Chondrocyte (in vitro differentiated cells): Measurements from ENCODE around the gene CUZD1. TPM values are rescaled to one million over a fixed set of nuclear protein-coding genes. Genes with fewer than 3 reads are reported as not detected.

ENCODE experiments used
- DNase-seq: peaks from one replicate; pipeline ENCODE4 v3.0.0; 2021; ENCODE audit warnings: mixed read lengths, low spot score
- H3K27ac Mint-ChIP-seq: one replicate; pipeline ENCODE4 v1.8.0; 2021; ENCODE audit warnings: mild to moderate bottlenecking, moderate library complexity, mixed read lengths; ENCODE audit not compliant: unreplicated experiment
- H3K27me3 Mint-ChIP-seq: 2 replicates; pipeline ENCODE4 v1.8.0; 2021; ENCODE audit warnings: low read depth, mixed read lengths
- H3K36me3 Mint-ChIP-seq: 2 replicates; pipeline ENCODE4 v1.8.0; 2021; ENCODE audit warnings: low read depth, mixed read lengths
- H3K4me1 Mint-ChIP-seq: 2 replicates; pipeline ENCODE4 v1.8.0; 2021; ENCODE audit warnings: low read depth, mild to moderate bottlenecking, mixed read lengths
- H3K4me3 Mint-ChIP-seq: one replicate; pipeline ENCODE4 v1.8.0; 2021; ENCODE audit warnings: mild to moderate bottlenecking, moderate library complexity, mixed read lengths; ENCODE audit not compliant: unreplicated experiment
- H3K9me3 Mint-ChIP-seq: 2 replicates; pipeline ENCODE4 v1.8.0; 2021; ENCODE audit warnings: low read depth, mixed read lengths
- CTCF ChIP-seq: fragments of 200-600 bp; sonication (generic); IDR thresholded peaks from 2 replicates; pipeline ENCODE4 v1.5.0; 2021; ENCODE audit warnings: antibody characterized with exemption, mild to moderate bottlenecking, moderate library complexity
- total RNA-seq: library from RNA; stranded (reverse); gene quantifications from 3 replicates; pipeline ENCODE4 v1.2.1, GENCODE V29; 2021

The CUZD1 gene
- total RNA-seq, 1 donor from 2014 or later = not detected

GRCh38 chr10:122830965-122831353 is 14.7 kb downstream of the CUZD1 start:
- DNase-seq = no peak

GRCh38 chr10:122830273-122830964 is 15.2 kb downstream of the CUZD1 start:
- H3K36me3 Mint-ChIP-seq = no peaks in the 10 kb centered on the region
- H3K9me3 Mint-ChIP-seq = no peaks in the 10 kb centered on the region
- H3K27ac Mint-ChIP-seq = no peak overlapping the region
- H3K27me3 Mint-ChIP-seq = peaks cover 32% of the 10 kb centered on the region
- TF ChIP-seq CTCF = no peak
- DNase-seq = no peak
- H3K4me3 Mint-ChIP-seq = no peak overlapping the region
- H3K4me1 Mint-ChIP-seq = no peaks in the 10 kb centered on the region

More at GRCh38 chr10:122830965-122831353, 14.7 kb downstream of the CUZD1 start:
- TF ChIP-seq CTCF = no peak
- Mint-ChIP-seq H3K4me1 (no peaks in the 10 kb centered on the region), H3K9me3 (no peaks in the 10 kb centered on the region), H3K27ac (no peak overlapping the region), H3K4me3 (no peak overlapping the region), H3K36me3 (no peaks in the 10 kb centered on the region), H3K27me3 (peaks cover 29% of the 10 kb centered on the region)

- peaks cover 36% of the 10 kb centered on the region for H3K27me3 Mint-ChIP-seq
- H3K36me3 Mint-ChIP-seq = no peaks in the 10 kb centered on the region
- peaks cover 3% of the 10 kb centered on the region for H3K9me3 Mint-ChIP-seq
- no peaks in the 10 kb centered on the region for H3K4me1 Mint-ChIP-seq
- H3K27ac Mint-ChIP-seq = no peak overlapping the region
- DNase-seq = no peak
- no peak overlapping the region for H3K4me3 Mint-ChIP-seq
- TF ChIP-seq CTCF = no peak
Measured at GRCh38 chr10:122829454-122829853, 16.2 kb downstream of the CUZD1 start.

- H3K9me3 Mint-ChIP-seq = peaks cover 3% of the 10 kb centered on the region
- no peak for TF ChIP-seq CTCF
- peaks cover 38% of the 10 kb centered on the region for H3K27me3 Mint-ChIP-seq
- no peaks in the 10 kb centered on the region for H3K4me1 Mint-ChIP-seq
- no peak for DNase-seq
- H3K36me3 Mint-ChIP-seq = no peaks in the 10 kb centered on the region
- no peak overlapping the region for H3K27ac Mint-ChIP-seq
- H3K4me3 Mint-ChIP-seq = no peak overlapping the region
Measured at GRCh38 chr10:122828716-122829255, 16.9 kb downstream of the CUZD1 start.

- H3K4me1 Mint-ChIP-seq = no peaks in the 10 kb centered on the region
- H3K27me3 Mint-ChIP-seq = peaks cover 42% of the 10 kb centered on the region
- no peak overlapping the region for H3K4me3 Mint-ChIP-seq
- TF ChIP-seq CTCF = no peak
- H3K36me3 Mint-ChIP-seq = no peaks in the 10 kb centered on the region
- H3K9me3 Mint-ChIP-seq = peaks cover 3% of the 10 kb centered on the region
- H3K27ac Mint-ChIP-seq = no peak overlapping the region
- no peak for DNase-seq
Measured at GRCh38 chr10:122827302-122827701, 18.4 kb downstream of the CUZD1 start.
